ENCODE results near the gene ME3. TPM values are rescaled to one million over a fixed set of nuclear protein-coding genes. Genes with fewer than 3 reads are reported as not detected.
"Not testable (repeated sequence)": the region's sequence is repeated elsewhere in the genome, so short reads cannot be mapped to it uniquely, and the experiment has no call there.

Gene ME3
- total RNA-seq, 1 donor from 2014 or later = 10.8 TPM

- DNase-seq (ENCODE audit: low spot score) = no peak
- Mint-ChIP-seq H3K27ac (ENCODE audit: unreplicated experiment) (no peak overlapping the region), H3K9me3 (ENCODE audit: low read depth) (no peaks in the 10 kb centered on the region), H3K27me3 (ENCODE audit: low read depth) (no peaks in the 10 kb centered on the region), H3K4me1 (ENCODE audit: low read depth) (peaks cover 2% of the 10 kb centered on the region), H3K36me3 (ENCODE audit: low read depth) (no peaks in the 10 kb centered on the region), H3K4me3 (ENCODE audit: unreplicated experiment) (no peak overlapping the region)
- TF ChIP-seq CTCF (IDR thresholded peaks at IDR 0.05) = no peak
These were observed 136.6 kb downstream of the ME3 start for GRCh38 chr11:86535773-86536172.

- H3K9me3 Mint-ChIP-seq (ENCODE audit: low read depth) = peaks cover 30% of the 10 kb centered on the region
- TF ChIP-seq CTCF (IDR thresholded peaks at IDR 0.05) = no peak
- H3K27me3 Mint-ChIP-seq (ENCODE audit: low read depth) = no peaks in the 10 kb centered on the region
- H3K4me1 Mint-ChIP-seq (ENCODE audit: low read depth) = peaks cover 38% of the 10 kb centered on the region
- H3K27ac Mint-ChIP-seq (ENCODE audit: unreplicated experiment) = peak overlapping the region; percentile 90
- no peak overlapping the region for H3K4me3 Mint-ChIP-seq (ENCODE audit: unreplicated experiment)
- no peak for DNase-seq (ENCODE audit: low spot score)
- peaks cover 15% of the 10 kb centered on the region for H3K36me3 Mint-ChIP-seq (ENCODE audit: low read depth)
These were observed 147.6 kb downstream of the ME3 start for GRCh38 chr11:86524620-86525352.

- H3K36me3 Mint-ChIP-seq (ENCODE audit: low read depth) = peaks cover 15% of the 10 kb centered on the region
- H3K27ac Mint-ChIP-seq (ENCODE audit: unreplicated experiment) = peak overlapping the region; percentile 90
- peaks cover 30% of the 10 kb centered on the region for H3K9me3 Mint-ChIP-seq (ENCODE audit: low read depth)
- H3K4me1 Mint-ChIP-seq (ENCODE audit: low read depth) = peaks cover 46% of the 10 kb centered on the region
- no peaks in the 10 kb centered on the region for H3K27me3 Mint-ChIP-seq (ENCODE audit: low read depth)
- peak overlapping the region; percentile 23 for H3K4me3 Mint-ChIP-seq (ENCODE audit: unreplicated experiment)
- TF ChIP-seq CTCF (IDR thresholded peaks at IDR 0.05) = no peak
- DNase-seq (ENCODE audit: low spot score) = no peak
These were observed 148.4 kb downstream of the ME3 start for GRCh38 chr11:86523738-86524619.

- not testable (repeated sequence) for DNase-seq (ENCODE audit: low spot score); H3K36me3 Mint-ChIP-seq (ENCODE audit: low read depth); H3K27ac Mint-ChIP-seq (ENCODE audit: unreplicated experiment); H3K4me3 Mint-ChIP-seq (ENCODE audit: unreplicated experiment); H3K27me3 Mint-ChIP-seq (ENCODE audit: low read depth)
- peaks cover 59% of the 10 kb centered on the region for H3K4me1 Mint-ChIP-seq (ENCODE audit: low read depth)
- peaks cover 15% of the 10 kb centered on the region for H3K9me3 Mint-ChIP-seq (ENCODE audit: low read depth)
These were observed 149.9 kb downstream of the ME3 start for GRCh38 chr11:86522512-86522911.

GRCh38 chr11:86519064-86519911, 153.1 kb downstream of the ME3 start:
- Mint-ChIP-seq H3K27me3 (ENCODE audit: low read depth) (no peaks in the 10 kb centered on the region), H3K4me1 (ENCODE audit: low read depth) (peaks cover 75% of the 10 kb centered on the region), H3K36me3 (ENCODE audit: low read depth) (no peaks in the 10 kb centered on the region), H3K9me3 (ENCODE audit: low read depth) (no peaks in the 10 kb centered on the region), H3K27ac (ENCODE audit: unreplicated experiment) (peak overlapping the region; percentile 64), H3K4me3 (ENCODE audit: unreplicated experiment) (no peak overlapping the region)
- no peak for TF ChIP-seq CTCF (IDR thresholded peaks at IDR 0.05)
- no peak for DNase-seq (ENCODE audit: low spot score)

Measured in chondrocyte (in vitro differentiated cells).